Activated CD8-positive, alpha-beta T cell treated with anti-CD3 and anti-CD28 coated beads for 36 hours (primary cell): ENCODE results near the gene TNKS1BP1. TPM values are rescaled to one million over a fixed set of nuclear protein-coding genes. Genes with fewer than 3 reads are reported as not detected.

Experiments
- ATAC-seq: fragments of 200-7000 bp; cut with Tn5 transposase; one replicate; pipeline ENCODE4 v1.10.0; 2021; ENCODE audit warnings: mild to moderate bottlenecking, moderate library complexity
- CTCF ChIA-PET: fragments of 350-600 bp; sonication (Branson Sonifier 250); formaldehyde crosslinking; loops from one replicate; lab custom pipeline; 2021; ENCODE audit warnings: antibody characterized with exemption; lab: Charles Lee
- POLR2A ChIA-PET: fragments of 350-600 bp; sonication (Branson Sonifier 250); formaldehyde crosslinking; loops from one replicate; lab custom pipeline; 2021; ENCODE audit warnings: antibody characterized with exemption; lab: Charles Lee
- DNase-seq: peaks from one replicate; pipeline ENCODE4 v3.0.0-alpha.2; 2020
- H3K27ac Mint-ChIP-seq: one replicate; pipeline ENCODE4 v1.8.0; 2021; ENCODE audit warnings: mild to moderate bottlenecking, mixed read lengths
- H3K27me3 Mint-ChIP-seq: one replicate; pipeline ENCODE4 v1.8.0; 2021; ENCODE audit warnings: mixed read lengths
- H3K36me3 Mint-ChIP-seq: one replicate; pipeline ENCODE4 v1.8.0; 2021; ENCODE audit warnings: low read depth, mixed read lengths
- H3K4me1 Mint-ChIP-seq: one replicate; pipeline ENCODE4 v1.8.0; 2021; ENCODE audit warnings: low read depth, mixed read lengths
- H3K4me3 Mint-ChIP-seq: one replicate; pipeline ENCODE4 v1.8.0; 2021; ENCODE audit warnings: mild to moderate bottlenecking, moderate library complexity, mixed read lengths
- H3K9me3 Mint-ChIP-seq: one replicate; pipeline ENCODE4 v1.8.0; 2021; ENCODE audit warnings: mixed read lengths
- intact Hi-C: fragments of 100-400 bp; cut with micrococcal nuclease; formaldehyde crosslinking; loops from one replicate; pipeline ENCODE4 v1.10.0; 2022
- total RNA-seq, 2 experiments: library from RNA; stranded (reverse); gene quantifications; one replicate each; pipeline ENCODE4 v1.2.3, GENCODE V29; 2021
- TF ChIP-seq, protein P1 (sequence below): fragments of 200-600 bp; IDR thresholded peaks from one replicate; pipeline ENCODE4 v1.8.0; 2022; ENCODE audit warnings: antibody characterized with exemption, mild to moderate bottlenecking

Gene TNKS1BP1
- total RNA-seq, 2 experiments from 2014 or later: 18.4 to 23.2 TPM

DNA sequence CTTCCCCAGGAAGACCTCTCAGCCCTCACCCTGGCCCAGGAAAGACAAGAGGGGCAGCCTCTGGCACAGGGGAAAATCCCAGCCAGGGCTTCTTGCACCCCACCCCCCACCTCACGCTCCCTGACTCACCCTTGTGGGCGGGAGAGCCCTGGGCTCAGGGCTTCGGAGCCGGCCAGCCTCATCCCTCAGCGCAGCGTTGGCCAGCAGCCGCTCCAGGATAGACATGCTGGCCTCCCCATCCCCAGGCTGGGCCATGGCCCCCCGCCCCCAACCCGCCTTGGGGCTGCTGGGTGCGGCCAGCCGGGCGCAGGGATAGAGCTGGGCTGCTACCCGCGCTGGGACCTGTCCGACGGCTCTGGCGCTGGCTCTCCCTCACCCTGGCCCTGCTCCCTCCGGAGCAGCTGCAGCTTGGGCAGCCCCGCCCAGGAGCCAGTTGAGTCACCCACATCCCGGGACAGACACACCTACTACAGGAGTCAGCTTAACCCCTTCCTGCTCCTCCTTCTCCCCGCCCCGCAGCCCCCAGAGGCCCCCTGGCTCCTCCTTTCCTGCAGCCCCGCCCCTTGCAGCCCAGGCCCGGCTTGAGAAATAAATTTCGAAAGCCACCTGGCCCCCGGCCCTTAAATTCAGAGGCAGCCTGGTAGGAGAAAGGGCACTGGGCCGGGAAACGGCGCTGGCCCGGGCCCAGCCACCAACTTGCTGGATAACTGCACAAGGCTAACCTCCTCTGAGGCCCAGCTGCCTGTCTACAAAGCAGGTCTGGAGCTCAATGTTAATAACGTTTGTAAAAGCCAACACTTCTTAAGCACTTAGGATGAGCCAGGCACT is 13.4 kb downstream of the TNKS1BP1 start:
- TF ChIP-seq, protein P1, sequence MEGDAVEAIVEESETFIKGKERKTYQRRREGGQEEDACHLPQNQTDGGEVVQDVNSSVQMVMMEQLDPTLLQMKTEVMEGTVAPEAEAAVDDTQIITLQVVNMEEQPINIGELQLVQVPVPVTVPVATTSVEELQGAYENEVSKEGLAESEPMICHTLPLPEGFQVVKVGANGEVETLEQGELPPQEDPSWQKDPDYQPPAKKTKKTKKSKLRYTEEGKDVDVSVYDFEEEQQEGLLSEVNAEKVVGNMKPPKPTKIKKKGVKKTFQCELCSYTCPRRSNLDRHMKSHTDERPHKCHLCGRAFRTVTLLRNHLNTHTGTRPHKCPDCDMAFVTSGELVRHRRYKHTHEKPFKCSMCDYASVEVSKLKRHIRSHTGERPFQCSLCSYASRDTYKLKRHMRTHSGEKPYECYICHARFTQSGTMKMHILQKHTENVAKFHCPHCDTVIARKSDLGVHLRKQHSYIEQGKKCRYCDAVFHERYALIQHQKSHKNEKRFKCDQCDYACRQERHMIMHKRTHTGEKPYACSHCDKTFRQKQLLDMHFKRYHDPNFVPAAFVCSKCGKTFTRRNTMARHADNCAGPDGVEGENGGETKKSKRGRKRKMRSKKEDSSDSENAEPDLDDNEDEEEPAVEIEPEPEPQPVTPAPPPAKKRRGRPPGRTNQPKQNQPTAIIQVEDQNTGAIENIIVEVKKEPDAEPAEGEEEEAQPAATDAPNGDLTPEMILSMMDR: no peak
- Mint-ChIP-seq H3K27me3 (no peaks in the 10 kb centered on the region), H3K27ac (no peak overlapping the region), H3K36me3 (peaks cover 11% of the 10 kb centered on the region), H3K9me3 (no peaks in the 10 kb centered on the region), H3K4me1 (peaks cover 16% of the 10 kb centered on the region), H3K4me3 (no peak overlapping the region)
- ChIA-PET CTCF (interaction anchor here (2.7 kb wide), 1 partner anchor 11 kb away, joined by 9 read pairs; no protein-coding TSS in a partner anchor), POLR2A (interaction anchor here (6.0 kb wide), 1 partner anchor 12 kb away, joined by 38 read pairs; the partner anchor contains the start of gene TNKS1BP1)
- intact Hi-C loops: no loop called here
- DNase-seq: peak; percentile 90
- peak; percentile 99 for ATAC-seq

GRCh38 chr11:57310630-57311086 is 14.1 kb downstream of the TNKS1BP1 start:
- ATAC-seq: no peak
- Mint-ChIP-seq H3K27ac (no peak overlapping the region), H3K4me1 (peaks cover 16% of the 10 kb centered on the region), H3K4me3 (no peak overlapping the region), H3K27me3 (no peaks in the 10 kb centered on the region), H3K36me3 (peaks cover 11% of the 10 kb centered on the region), H3K9me3 (no peaks in the 10 kb centered on the region)
- POLR2A ChIA-PET: interaction anchor here (6.0 kb wide), 1 partner anchor 12 kb away, joined by 38 read pairs; the partner anchor contains the start of gene TNKS1BP1
- no peak for DNase-seq
- CTCF ChIA-PET: no interaction called here
- TF ChIP-seq, protein P1: no peak
- intact Hi-C loops: no loop called here

DNA sequence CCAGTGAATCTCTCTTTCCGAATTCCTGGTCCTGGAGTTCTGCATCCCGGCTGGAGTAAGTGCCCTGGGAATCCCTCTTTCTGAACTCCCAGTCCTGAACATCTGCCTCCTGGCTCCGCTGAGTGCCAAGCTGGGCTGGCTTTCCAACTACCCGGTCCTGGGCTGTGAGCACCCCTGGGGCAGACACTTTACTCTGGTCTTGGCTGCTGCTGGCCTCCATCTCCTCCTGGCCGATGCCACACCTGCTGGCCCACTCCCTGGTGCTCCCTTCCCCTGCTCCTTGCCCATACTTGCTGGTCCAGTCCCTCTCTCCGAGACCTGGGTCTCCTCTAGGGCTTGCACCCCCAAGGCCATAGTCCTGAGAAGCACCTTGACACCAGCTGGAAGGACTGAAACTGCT is 14.7 kb downstream of the TNKS1BP1 start:
- Mint-ChIP-seq H3K9me3 (no peaks in the 10 kb centered on the region), H3K36me3 (peaks cover 11% of the 10 kb centered on the region), H3K4me3 (no peak overlapping the region), H3K27me3 (no peaks in the 10 kb centered on the region), H3K27ac (no peak overlapping the region), H3K4me1 (peaks cover 16% of the 10 kb centered on the region)
- DNase-seq (no peak), ATAC-seq (no peak)
- intact Hi-C loops: no loop called here
- TF ChIP-seq, protein P1: no peak
- ChIA-PET POLR2A (interaction anchor here (1.8 kb wide), 1 partner anchor 16 kb away, joined by 4 read pairs; no protein-coding TSS in a partner anchor), CTCF (no interaction called here)

DNA sequence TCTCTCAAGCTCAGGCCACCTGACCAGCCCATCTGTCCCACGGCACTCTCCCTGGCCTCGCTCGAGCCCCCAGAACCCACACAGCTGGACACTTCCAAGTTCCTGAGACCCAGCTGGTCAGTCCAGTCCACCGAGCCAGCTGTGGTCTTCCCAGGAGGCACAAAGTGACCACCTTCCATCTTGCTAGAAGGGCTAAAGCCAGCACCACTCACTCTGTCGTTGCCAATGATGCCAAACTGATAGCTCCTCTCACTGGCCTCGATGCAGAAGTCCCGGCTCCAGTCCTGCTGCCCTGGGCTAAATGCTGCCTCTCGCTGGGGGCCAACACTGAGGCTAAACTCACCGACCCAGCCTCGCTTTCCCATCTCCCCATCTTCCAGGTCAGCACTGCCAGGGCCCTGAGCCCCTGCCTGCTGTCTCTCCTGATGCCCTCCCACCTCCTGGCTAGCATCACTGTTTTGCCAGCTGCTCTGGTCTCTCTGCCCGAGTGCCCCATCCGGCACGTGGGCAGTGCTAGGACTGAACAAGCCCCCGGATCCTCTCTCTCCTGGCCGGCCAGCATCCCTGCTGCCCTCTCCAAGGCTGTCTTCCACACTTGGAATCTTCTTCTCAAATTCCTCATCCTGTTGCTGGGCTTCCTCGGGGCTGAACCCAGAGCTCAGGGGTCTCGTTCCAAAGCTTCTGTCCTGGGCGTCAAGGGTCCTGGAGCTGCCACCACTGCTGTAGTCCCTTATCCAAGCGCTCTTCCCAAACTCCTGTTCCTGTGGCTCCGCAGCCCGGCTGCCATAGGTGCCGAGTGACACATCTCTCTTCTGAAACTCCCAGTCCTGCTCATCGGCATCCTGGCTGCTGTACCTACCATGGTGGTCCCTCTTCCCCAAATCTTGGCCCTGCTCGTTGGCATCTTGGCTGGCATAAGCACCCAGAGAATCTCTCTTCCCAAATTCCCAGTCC is 15.4 kb downstream of the TNKS1BP1 start:
- Mint-ChIP-seq H3K9me3 (no peaks in the 10 kb centered on the region), H3K27ac (no peak overlapping the region), H3K4me1 (peaks cover 16% of the 10 kb centered on the region), H3K4me3 (no peak overlapping the region), H3K36me3 (peaks cover 11% of the 10 kb centered on the region), H3K27me3 (no peaks in the 10 kb centered on the region)
- CTCF ChIA-PET: no interaction called here
- POLR2A ChIA-PET: interaction anchor here (0.8 to 1.8 kb wide), 4 partner anchors 9 to 16 kb away, joined by 3 to 4 read pairs (median 3); no protein-coding TSS in a partner anchor
- ATAC-seq (no peak), DNase-seq (no peak)
- TF ChIP-seq, protein P1: no peak
- intact Hi-C loops: no loop called here
